Ramos (cell line): ENCODE results near the gene LY6G5B.

Experiments used
- in situ Hi-C: fragments of 300-500 bp; cut with MboI; formaldehyde crosslinking; loops from one replicate; pipeline ENCODE4 v1.14.3; 2022; ENCODE audit warnings: low sequenced_read_pairs; ENCODE audit not compliant: unreplicated experiment

LY6G5B gene

DNA sequence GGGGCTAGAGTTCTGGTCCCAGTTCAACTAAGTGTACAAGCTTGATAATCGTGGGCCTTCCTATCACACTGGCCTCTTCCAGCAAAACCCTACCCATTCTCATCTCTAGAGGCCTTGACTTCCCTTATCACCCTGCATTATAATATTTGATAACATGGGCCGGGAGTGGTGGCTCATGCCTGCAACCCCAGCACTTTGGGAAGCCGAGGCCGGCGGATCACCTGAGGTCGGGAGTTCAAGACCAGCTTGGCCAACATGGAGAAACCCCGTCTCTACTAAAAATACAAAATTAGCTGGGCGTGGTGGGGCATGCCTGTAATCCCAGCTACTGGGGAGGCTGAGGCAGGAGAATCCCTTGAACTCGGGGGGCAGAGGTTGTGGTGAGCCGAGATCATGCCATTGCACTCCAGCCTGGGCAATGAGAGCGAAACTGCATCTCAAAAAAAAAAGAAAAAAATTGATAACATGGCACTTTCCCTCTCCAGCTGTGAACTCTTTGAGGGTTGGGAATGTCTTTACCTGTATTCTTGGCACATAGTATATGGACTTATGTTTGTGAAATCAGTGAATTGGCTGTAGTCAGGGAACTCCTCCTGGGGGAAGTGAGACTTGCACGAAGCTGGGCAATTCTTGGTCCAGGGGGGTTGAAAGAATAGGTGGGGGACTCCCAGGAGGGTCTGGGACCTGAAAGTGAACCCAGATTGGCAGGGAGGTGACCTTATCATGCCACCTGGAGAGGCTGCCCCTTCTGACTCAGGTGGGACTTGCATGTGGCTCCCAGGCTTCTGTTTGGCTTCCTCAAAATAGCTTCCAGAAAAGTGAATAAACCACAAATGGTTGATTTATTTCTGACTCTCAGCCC, 8.3 kb upstream of the LY6G5B start:
- in situ Hi-C loops, result no loop called here

DNA sequence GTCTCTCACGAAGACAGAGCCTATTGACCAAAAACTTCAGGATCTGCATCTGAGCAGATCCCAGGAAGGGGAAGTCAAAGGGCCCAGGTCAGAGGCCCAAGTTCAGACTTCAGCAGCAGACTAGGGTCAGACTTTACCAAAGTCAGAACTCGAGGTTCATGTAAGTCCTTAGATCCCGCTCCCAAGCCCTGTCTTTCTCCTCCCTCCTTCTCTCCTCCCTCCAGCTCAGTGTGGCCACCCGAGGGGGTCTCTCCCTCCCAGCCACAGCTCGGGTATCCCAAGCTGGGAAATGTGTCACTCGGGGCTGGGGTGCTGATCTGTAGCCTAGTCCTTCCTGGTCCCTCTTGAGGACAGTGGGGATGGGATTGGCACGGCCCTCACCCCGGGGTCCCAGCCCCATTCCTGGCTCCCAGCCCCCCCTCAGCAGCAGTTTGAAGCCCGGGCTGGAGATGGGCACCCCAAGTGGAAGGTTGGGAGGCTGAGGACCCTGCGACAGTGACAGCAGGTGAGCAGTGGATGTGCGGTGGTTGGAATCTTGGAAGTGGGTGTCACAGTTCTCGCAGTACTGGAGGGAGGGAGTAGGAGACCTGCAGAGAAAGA, 7.6 kb upstream of the LY6G5B start:
- in situ Hi-C loops, result no loop called here

DNA sequence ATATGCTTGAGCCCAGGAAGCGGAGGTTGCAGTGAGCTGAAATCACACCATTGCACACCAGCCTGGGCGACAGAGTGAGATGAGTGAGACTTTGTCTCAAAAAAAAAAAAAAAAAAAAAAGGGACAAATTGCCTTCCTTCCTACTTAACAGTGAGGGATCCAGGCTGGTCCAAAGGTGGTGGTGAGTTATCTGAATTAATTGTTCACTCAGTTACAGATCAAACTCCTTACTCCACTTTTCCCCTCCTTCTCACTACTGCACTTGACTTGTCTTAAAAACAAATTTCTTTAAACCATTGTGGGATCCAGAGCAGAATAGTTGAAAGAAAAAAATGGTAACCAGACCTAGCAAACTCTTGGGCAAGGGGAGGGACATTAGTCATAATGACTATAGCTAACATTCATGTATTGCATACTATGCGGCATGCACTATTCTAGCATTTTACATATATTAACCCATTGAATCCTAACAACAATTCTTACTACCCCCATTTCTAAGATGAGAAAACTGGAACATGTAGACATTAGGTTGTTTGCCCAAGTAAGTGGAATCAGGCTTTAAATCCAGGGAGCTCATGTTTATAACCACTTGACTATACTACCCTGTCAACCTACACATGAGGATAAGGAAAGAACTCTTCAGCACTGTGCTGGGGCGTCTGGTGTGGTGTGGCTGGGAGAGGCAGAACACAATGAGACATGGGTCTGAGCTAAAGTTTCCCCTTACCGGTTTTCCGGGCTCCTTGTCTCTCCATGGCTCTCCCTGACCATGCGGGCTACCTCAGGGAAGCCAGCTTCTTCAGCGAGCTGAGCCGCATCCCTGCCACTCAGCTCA, 6.4 kb upstream of the LY6G5B start:
- in situ Hi-C loops, result no loop called here

- in situ Hi-C loops, result no loop called here
These were observed 5.6 kb upstream of the LY6G5B start for GRCh38 chr6:31663961-31664789.

- in situ Hi-C loops, result no loop called here
These were observed 4.8 kb upstream of the LY6G5B start, which contains the start of gene GPANK1 for GRCh38 chr6:31664790-31665500. Gene GPANK1 (minus strand): TSS chr6:31664997. CDS start chr6:31664478, 519 bp downstream.

- in situ Hi-C loops, result no loop called here
These were observed 4.1 kb upstream of the LY6G5B start, which contains the start of gene CSNK2B for GRCh38 chr6:31665501-31666336. Gene CSNK2B (plus strand): TSS chr6:31666080. CDS start chr6:31666832, 752 bp downstream.

GRCh38 chr6:31666337-31666965, 3.3 kb upstream of the LY6G5B start:
- in situ Hi-C loops, result no loop called here

DNA sequence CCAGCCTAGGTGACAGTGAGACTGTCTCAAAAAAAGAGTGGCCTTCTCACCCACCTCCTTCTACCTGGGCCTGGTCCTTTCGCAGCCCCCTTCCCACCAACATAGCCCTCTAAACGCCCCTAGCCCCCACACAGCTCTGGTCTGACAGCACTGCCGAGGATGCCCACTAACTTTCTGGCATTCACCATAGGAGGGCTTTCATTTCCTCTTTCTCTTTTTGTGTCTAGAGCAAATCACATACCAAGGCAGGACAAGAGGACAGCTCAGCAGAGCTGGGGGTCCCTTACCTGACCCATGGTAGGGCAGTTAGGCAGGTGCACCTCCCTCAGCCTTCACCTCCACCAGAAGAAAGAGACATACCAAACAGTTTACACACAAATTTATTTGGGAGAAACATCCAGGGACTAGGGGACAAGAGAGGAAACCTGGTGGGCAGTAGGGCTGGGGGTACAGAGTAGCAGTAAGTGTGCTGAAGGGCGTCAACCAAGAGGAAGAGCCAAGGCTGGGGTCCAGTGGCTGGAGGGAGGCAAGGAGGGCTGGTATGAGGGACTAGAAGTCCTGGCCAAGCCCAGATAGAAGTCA, 6.6 kb downstream of the LY6G5B start:
- in situ Hi-C loops, result no loop called here

GRCh38 chr6:31676904-31677303, 7.1 kb downstream of the LY6G5B start:
- in situ Hi-C loops, result no loop called here

DNA sequence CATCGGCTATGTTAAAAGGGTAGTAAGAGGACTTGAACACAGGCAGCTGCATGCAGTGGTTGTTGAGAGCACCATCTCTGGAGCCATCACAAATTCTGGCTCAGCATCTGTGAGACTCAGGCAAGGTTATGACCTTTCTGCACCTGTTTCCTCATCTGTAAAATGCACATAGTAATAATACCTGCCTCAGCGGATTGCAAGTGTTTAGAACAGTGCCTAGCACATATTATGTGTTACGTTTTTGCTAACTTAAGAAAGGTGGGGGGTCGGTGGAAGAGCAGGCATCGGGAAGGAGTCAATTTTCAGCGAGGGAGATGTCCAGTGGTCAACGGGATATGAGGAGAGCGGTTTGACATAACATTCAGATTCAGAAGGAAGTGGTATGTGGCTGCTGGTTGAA, 8.2 kb downstream of the LY6G5B start:
- in situ Hi-C loops, result no loop called here

GRCh38 chr6:31680226-31681134, 10.7 kb downstream of the LY6G5B start, which contains the start of gene LY6G5C:
Gene LY6G5C (minus strand): TSS chr6:31681067. CDS start chr6:31680373, 694 bp downstream.
- in situ Hi-C loops, result no loop called here

- in situ Hi-C loops, result no loop called here
These were observed 11.4 kb downstream of the LY6G5B start for GRCh38 chr6:31681135-31681671.

DNA sequence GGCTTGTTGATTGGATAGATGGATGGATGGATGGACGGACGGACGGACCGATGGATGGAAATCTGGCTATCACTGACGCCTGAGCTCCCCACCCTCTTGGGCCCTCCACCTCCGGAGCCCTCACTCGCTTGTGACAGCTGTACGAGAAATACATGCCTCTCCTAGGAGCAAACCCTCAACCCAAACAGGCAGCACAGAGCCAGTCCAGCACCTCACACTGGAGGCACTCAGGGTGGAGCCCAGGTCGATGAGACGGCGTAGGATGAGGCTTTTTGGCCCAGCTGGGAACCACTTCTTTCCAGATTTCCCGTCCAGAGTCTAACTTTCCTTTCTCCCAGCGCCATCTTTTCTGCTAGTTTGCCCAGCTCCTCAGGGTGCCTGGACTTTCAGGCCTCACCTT, 13.8 kb downstream of the LY6G5B start:
- in situ Hi-C loops, result no loop called here

DNA sequence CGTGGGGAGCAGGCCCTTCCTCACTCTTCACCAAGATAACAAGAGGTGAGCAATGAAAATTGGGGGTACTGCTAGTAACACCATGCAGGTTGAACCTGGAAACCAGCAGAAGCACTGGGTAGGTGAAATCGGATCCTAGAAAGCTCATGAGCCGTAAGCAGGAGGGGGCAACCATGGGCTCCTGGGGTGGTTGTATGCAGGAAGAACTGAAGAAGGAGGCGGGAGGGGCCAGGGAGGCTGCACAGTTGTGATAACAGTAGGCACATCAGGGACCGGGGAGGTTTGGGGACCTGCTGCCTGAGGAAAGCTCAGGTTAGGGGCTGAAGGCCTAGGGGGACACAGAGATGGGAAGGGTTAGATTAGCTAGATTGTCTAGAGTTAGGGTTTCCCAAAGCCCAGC, 16.7 kb downstream of the LY6G5B start:
- in situ Hi-C loops, result no loop called here

GRCh38 chr6:31687321-31687720, 17.5 kb downstream of the LY6G5B start:
- in situ Hi-C loops, result no loop called here
